ENCODE data around the gene CTPS2. TPM values are rescaled to one million over a fixed set of nuclear protein-coding genes. Genes with fewer than 3 reads are reported as not detected.
"Not testable (repeated sequence)": the region's sequence is repeated elsewhere in the genome, so short reads cannot be mapped to it uniquely, and the experiment has no call there.

Gene CTPS2
- total RNA-seq, 2 donors from 2014 or later = 7.9 to 12.0 TPM

GRCh38 chrX:16719334-16720084, 7.0 kb upstream of the CTPS2 start, which contains the start of gene SYAP1:
SYAP1 (plus strand) TSS chrX:16719612; CDS start chrX:16719725, 113 bp downstream.
- H3K4me3 ChIP-seq = peak within 1 kb of the TSS; percentile 87
- peak within 1 kb of the TSS; percentile 88 to 96 for H3K27ac ChIP-seq
- no peaks in the 10 kb centered on the region for H3K27me3 ChIP-seq (replicated peaks; ENCODE audit: insufficient read depth)
- ATAC-seq (ENCODE audit: insufficient number of reproducible peaks, low FRiP score, low read depth) (peak; percentile 98), DNase-seq (ENCODE audit: low spot score) (peak; percentile 75)
- H3K4me1 ChIP-seq (ENCODE audit: control insufficient read depth in 1 of 2, low read depth in 2 of 2) = peaks cover 3 to 13% of the 10 kb centered on the region in 2 donors
- no peak for TF ChIP-seq CTCF (IDR thresholded peaks at IDR 0.05)
- no peaks in the 10 kb centered on the region for H3K36me3 ChIP-seq
- H3K9me3 ChIP-seq = no peaks in the 10 kb centered on the region

- no peak for ATAC-seq (ENCODE audit: insufficient number of reproducible peaks, low FRiP score, low read depth)
- no peak for TF ChIP-seq CTCF (IDR thresholded peaks at IDR 0.05)
These were observed 6.4 kb upstream of the CTPS2 start for GRCh38 chrX:16718824-16719333.

GRCh38 chrX:16716451-16716850, 4.0 kb upstream of the CTPS2 start:
- H3K27me3 ChIP-seq (replicated peaks; ENCODE audit: insufficient read depth); H3K4me3 ChIP-seq; H3K36me3 ChIP-seq; H3K9me3 ChIP-seq; H3K27ac ChIP-seq; ATAC-seq (ENCODE audit: insufficient number of reproducible peaks, low FRiP score, low read depth); DNase-seq (ENCODE audit: low spot score): not testable (repeated sequence)
- H3K4me1 ChIP-seq (ENCODE audit: control insufficient read depth in 1 of 2, low read depth in 2 of 2) = peaks cover 3 to 13% of the 10 kb centered on the region in 2 donors

More at GRCh38 chrX:16718824-16719333, 6.4 kb upstream of the CTPS2 start:
- DNase-seq (ENCODE audit: low spot score) = no peak
- Histone ChIP-seq H3K4me1 (ENCODE audit: control insufficient read depth in 1 of 2, low read depth in 2 of 2) (peaks cover 3 to 13% of the 10 kb centered on the region in 2 donors), H3K27me3 (replicated peaks; ENCODE audit: insufficient read depth) (no peaks in the 10 kb centered on the region), H3K9me3 (no peaks in the 10 kb centered on the region), H3K4me3 (peak overlapping the region; percentile 87), H3K36me3 (no peaks in the 10 kb centered on the region), H3K27ac (peak overlapping the region; percentile 88 to 96)

- not testable (repeated sequence) for H3K4me1 ChIP-seq (ENCODE audit: control insufficient read depth in 1 of 2, low read depth in 2 of 2); H3K27ac ChIP-seq; ATAC-seq (ENCODE audit: insufficient number of reproducible peaks, low FRiP score, low read depth); H3K36me3 ChIP-seq; H3K9me3 ChIP-seq; H3K4me3 ChIP-seq; H3K27me3 ChIP-seq (replicated peaks; ENCODE audit: insufficient read depth); DNase-seq (ENCODE audit: low spot score)
These were observed 3.2 kb upstream of the CTPS2 start for GRCh38 chrX:16715638-16716037.

- Histone ChIP-seq H3K9me3 (no peaks in the 10 kb centered on the region), H3K4me1 (ENCODE audit: control insufficient read depth in 1 of 2, low read depth in 2 of 2) (no peaks in the 10 kb centered on the region), H3K4me3 (no peak overlapping the region), H3K27me3 (replicated peaks; ENCODE audit: insufficient read depth) (no peaks in the 10 kb centered on the region), H3K27ac (no peak overlapping the region), H3K36me3 (no peaks in the 10 kb centered on the region)
- ATAC-seq (ENCODE audit: insufficient number of reproducible peaks, low FRiP score, low read depth) (no peak), DNase-seq (ENCODE audit: low spot score) (no peak)
- TF ChIP-seq CTCF (IDR thresholded peaks at IDR 0.05) = no peak
These were observed 2.0 kb upstream of the CTPS2 start for GRCh38 chrX:16714504-16714903.

GRCh38 chrX:16711893-16712547, 449 bp downstream of the CTPS2 start:
- no peaks in the 10 kb centered on the region for H3K36me3 ChIP-seq
- peak overlapping the region; percentile 72 to 80 for H3K27ac ChIP-seq
- peak overlapping the region; percentile 87 for H3K4me3 ChIP-seq
- ATAC-seq (ENCODE audit: insufficient number of reproducible peaks, low FRiP score, low read depth) (no peak), DNase-seq (ENCODE audit: low spot score) (no peak)
- H3K4me1 ChIP-seq (ENCODE audit: control insufficient read depth in 1 of 2, low read depth in 2 of 2) = no peaks in the 10 kb centered on the region
- H3K9me3 ChIP-seq = no peaks in the 10 kb centered on the region
- no peaks in the 10 kb centered on the region for H3K27me3 ChIP-seq (replicated peaks; ENCODE audit: insufficient read depth)
- no peak for TF ChIP-seq CTCF (IDR thresholded peaks at IDR 0.05)

Measured in thoracic aorta (tissue), 2 donors.